ENCODE data around the gene USF3. TPM values are rescaled to one million over a fixed set of nuclear protein-coding genes. Genes with fewer than 3 reads are reported as not detected.

The USF3 gene
- polyA plus RNA-seq, 1 donor from 2014 or later: 15.4 TPM

GRCh38 chr3:113684271-113684819, 12.1 kb downstream of the USF3 start:
- TF ChIP-seq EP300 (conservative IDR thresholded peaks at IDR 0.05; ENCODE audit: poor library complexity, severe bottlenecking): no peak
- TF ChIP-seq EZH2 (IDR thresholded peaks at IDR 0.05; ENCODE audit: borderline replicate concordance, insufficient read depth, low read length, poor library complexity, severe bottlenecking): no peak
- TF ChIP-seq CTCF (IDR thresholded peaks at IDR 0.05; ENCODE audit: poor library complexity, severe bottlenecking): no peak
- TF ChIP-seq, protein P1, sequence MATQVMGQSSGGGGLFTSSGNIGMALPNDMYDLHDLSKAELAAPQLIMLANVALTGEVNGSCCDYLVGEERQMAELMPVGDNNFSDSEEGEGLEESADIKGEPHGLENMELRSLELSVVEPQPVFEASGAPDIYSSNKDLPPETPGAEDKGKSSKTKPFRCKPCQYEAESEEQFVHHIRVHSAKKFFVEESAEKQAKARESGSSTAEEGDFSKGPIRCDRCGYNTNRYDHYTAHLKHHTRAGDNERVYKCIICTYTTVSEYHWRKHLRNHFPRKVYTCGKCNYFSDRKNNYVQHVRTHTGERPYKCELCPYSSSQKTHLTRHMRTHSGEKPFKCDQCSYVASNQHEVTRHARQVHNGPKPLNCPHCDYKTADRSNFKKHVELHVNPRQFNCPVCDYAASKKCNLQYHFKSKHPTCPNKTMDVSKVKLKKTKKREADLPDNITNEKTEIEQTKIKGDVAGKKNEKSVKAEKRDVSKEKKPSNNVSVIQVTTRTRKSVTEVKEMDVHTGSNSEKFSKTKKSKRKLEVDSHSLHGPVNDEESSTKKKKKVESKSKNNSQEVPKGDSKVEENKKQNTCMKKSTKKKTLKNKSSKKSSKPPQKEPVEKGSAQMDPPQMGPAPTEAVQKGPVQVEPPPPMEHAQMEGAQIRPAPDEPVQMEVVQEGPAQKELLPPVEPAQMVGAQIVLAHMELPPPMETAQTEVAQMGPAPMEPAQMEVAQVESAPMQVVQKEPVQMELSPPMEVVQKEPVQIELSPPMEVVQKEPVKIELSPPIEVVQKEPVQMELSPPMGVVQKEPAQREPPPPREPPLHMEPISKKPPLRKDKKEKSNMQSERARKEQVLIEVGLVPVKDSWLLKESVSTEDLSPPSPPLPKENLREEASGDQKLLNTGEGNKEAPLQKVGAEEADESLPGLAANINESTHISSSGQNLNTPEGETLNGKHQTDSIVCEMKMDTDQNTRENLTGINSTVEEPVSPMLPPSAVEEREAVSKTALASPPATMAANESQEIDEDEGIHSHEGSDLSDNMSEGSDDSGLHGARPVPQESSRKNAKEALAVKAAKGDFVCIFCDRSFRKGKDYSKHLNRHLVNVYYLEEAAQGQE (IDR thresholded peaks at IDR 0.05; ENCODE audit: borderline replicate concordance): no peak
- TF ChIP-seq RAD21 (conservative IDR thresholded peaks at IDR 0.05): no peak
- no peak for TF ChIP-seq TAF1 (IDR thresholded peaks at IDR 0.05; ENCODE audit: low read depth)
- TF ChIP-seq POLR2AphosphoS5 (IDR thresholded peaks at IDR 0.05): no peak
- no peak for TF ChIP-seq MXI1 (conservative IDR thresholded peaks at IDR 0.05; ENCODE audit: poor library complexity, severe bottlenecking)
- Histone ChIP-seq H3K27ac (ENCODE audit: low read length) (no peak overlapping the region), H4K20me1 (ENCODE audit: insufficient read depth) (no peaks in the 10 kb centered on the region), H3K27me3 (ENCODE audit: insufficient read depth, low read depth, low read length) (no peaks in the 10 kb centered on the region), H3K4me2 (ENCODE audit: low read length) (no peak overlapping the region), H3K9me2 (ENCODE audit: insufficient read depth, low read length) (no peaks in the 10 kb centered on the region), H2AFZ (ENCODE audit: low read depth, low read length) (no peak overlapping the region), H3K36me3 (ENCODE audit: insufficient read depth, low read length) (no peaks in the 10 kb centered on the region), H3K9me3 (ENCODE audit: low read length) (peaks cover 9% of the 10 kb centered on the region), H3K4me3 (ENCODE audit: low read length) (no peak overlapping the region), H3K79me2 (replicated peaks; ENCODE audit: insufficient read depth, low read length) (peaks cover 2% of the 10 kb centered on the region), H3K9ac (ENCODE audit: low read length) (no peak overlapping the region), H3F3A (ENCODE audit: insufficient read depth, low read length, poor library complexity, severe bottlenecking) (no peaks in the 10 kb centered on the region)

- H4K20me1 ChIP-seq (ENCODE audit: insufficient read depth): no peaks in the 10 kb centered on the region
- no peaks in the 10 kb centered on the region for H3F3A ChIP-seq (ENCODE audit: insufficient read depth, low read length, poor library complexity, severe bottlenecking)
- no peaks in the 10 kb centered on the region for H3K27me3 ChIP-seq (ENCODE audit: insufficient read depth, low read depth, low read length)
- H3K9me3 ChIP-seq (ENCODE audit: low read length): no peaks in the 10 kb centered on the region
- no peak overlapping the region for H3K27ac ChIP-seq (ENCODE audit: low read length)
- no peaks in the 10 kb centered on the region for H3K79me2 ChIP-seq (replicated peaks; ENCODE audit: insufficient read depth, low read length)
- no peaks in the 10 kb centered on the region for H3K9me2 ChIP-seq (ENCODE audit: insufficient read depth, low read length)
- H3K9ac ChIP-seq (ENCODE audit: low read length): no peak overlapping the region
- no peak overlapping the region for H3K4me2 ChIP-seq (ENCODE audit: low read length)
- no peak overlapping the region for H3K4me3 ChIP-seq (ENCODE audit: low read length)
- TF ChIP-seq EP300 (conservative IDR thresholded peaks at IDR 0.05; ENCODE audit: poor library complexity, severe bottlenecking) (no peak), CTCF (IDR thresholded peaks at IDR 0.05; ENCODE audit: poor library complexity, severe bottlenecking) (no peak), SMC3 (conservative IDR thresholded peaks at IDR 0.05; ENCODE audit: poor library complexity) (no peak), MXI1 (conservative IDR thresholded peaks at IDR 0.05; ENCODE audit: poor library complexity, severe bottlenecking) (no peak)
- H2AFZ ChIP-seq (ENCODE audit: low read depth, low read length): no peak overlapping the region
- no peaks in the 10 kb centered on the region for H3K36me3 ChIP-seq (ENCODE audit: insufficient read depth, low read length)
Measured at GRCh38 chr3:113678773-113679172, 17.7 kb downstream of the USF3 start.

Measured in neural cell (in vitro differentiated cells).